ENCODE measurements around the gene ZNF718.

GRCh38 chr4:99863-100262 is 24.4 kb upstream of the ZNF718 start:
- TF ChIP-seq OSR1 (CRISPR knock-in tag; IDR thresholded peaks at IDR 0.05) (no peak), TCF4 (CRISPR knock-in tag; IDR thresholded peaks at IDR 0.05; ENCODE audit: borderline replicate concordance) (no peak), PPARA (CRISPR knock-in tag; IDR thresholded peaks at IDR 0.05; ENCODE audit: borderline replicate concordance) (no peak), ISL1 (CRISPR knock-in tag; IDR thresholded peaks at IDR 0.05) (no peak), ARNTL (CRISPR knock-in tag; IDR thresholded peaks at IDR 0.05; ENCODE audit: borderline replicate concordance, low read depth) (no peak), ZFP30 (CRISPR knock-in tag; IDR thresholded peaks at IDR 0.05) (no peak), GLIS3 (CRISPR knock-in tag; IDR thresholded peaks at IDR 0.05) (no peak), SNAI2 (CRISPR knock-in tag; IDR thresholded peaks at IDR 0.05) (no peak)
- TF ChIP-seq, protein P1, sequence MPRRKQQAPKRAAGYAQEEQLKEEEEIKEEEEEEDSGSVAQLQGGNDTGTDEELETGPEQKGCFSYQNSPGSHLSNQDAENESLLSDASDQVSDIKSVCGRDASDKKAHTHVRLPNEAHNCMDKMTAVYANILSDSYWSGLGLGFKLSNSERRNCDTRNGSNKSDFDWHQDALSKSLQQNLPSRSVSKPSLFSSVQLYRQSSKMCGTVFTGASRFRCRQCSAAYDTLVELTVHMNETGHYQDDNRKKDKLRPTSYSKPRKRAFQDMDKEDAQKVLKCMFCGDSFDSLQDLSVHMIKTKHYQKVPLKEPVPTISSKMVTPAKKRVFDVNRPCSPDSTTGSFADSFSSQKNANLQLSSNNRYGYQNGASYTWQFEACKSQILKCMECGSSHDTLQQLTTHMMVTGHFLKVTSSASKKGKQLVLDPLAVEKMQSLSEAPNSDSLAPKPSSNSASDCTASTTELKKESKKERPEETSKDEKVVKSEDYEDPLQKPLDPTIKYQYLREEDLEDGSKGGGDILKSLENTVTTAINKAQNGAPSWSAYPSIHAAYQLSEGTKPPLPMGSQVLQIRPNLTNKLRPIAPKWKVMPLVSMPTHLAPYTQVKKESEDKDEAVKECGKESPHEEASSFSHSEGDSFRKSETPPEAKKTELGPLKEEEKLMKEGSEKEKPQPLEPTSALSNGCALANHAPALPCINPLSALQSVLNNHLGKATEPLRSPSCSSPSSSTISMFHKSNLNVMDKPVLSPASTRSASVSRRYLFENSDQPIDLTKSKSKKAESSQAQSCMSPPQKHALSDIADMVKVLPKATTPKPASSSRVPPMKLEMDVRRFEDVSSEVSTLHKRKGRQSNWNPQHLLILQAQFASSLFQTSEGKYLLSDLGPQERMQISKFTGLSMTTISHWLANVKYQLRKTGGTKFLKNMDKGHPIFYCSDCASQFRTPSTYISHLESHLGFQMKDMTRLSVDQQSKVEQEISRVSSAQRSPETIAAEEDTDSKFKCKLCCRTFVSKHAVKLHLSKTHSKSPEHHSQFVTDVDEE (CRISPR knock-in tag; IDR thresholded peaks at IDR 0.05): no peak
- TF ChIP-seq, protein P2, sequence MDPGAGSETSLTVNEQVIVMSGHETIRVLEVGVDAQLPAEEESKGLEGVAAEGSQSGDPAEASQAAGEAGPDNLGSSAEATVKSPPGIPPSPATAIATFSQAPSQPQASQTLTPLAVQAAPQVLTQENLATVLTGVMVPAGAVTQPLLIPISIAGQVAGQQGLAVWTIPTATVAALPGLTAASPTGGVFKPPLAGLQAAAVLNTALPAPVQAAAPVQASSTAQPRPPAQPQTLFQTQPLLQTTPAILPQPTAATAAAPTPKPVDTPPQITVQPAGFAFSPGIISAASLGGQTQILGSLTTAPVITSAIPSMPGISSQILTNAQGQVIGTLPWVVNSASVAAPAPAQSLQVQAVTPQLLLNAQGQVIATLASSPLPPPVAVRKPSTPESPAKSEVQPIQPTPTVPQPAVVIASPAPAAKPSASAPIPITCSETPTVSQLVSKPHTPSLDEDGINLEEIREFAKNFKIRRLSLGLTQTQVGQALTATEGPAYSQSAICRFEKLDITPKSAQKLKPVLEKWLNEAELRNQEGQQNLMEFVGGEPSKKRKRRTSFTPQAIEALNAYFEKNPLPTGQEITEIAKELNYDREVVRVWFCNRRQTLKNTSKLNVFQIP (CRISPR knock-in tag; IDR thresholded peaks at IDR 0.05; ENCODE audit: borderline replicate concordance, low read depth): no peak
- TF ChIP-seq, protein P3, sequence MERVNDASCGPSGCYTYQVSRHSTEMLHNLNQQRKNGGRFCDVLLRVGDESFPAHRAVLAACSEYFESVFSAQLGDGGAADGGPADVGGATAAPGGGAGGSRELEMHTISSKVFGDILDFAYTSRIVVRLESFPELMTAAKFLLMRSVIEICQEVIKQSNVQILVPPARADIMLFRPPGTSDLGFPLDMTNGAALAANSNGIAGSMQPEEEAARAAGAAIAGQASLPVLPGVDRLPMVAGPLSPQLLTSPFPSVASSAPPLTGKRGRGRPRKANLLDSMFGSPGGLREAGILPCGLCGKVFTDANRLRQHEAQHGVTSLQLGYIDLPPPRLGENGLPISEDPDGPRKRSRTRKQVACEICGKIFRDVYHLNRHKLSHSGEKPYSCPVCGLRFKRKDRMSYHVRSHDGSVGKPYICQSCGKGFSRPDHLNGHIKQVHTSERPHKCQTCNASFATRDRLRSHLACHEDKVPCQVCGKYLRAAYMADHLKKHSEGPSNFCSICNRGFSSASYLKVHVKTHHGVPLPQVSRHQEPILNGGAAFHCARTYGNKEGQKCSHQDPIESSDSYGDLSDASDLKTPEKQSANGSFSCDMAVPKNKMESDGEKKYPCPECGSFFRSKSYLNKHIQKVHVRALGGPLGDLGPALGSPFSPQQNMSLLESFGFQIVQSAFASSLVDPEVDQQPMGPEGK (CRISPR knock-in tag; IDR thresholded peaks at IDR 0.05; ENCODE audit: borderline replicate concordance): no peak

Measured in SK-N-SH treated with all-trans-retinoic acid at 6 μM for 48 hours (cell line).